ENCODE measurements around the gene AKAP12.
A peak's percentile ranks its signal among the peaks of the same experiment; 100 is the strongest.

AKAP12 gene

DNA sequence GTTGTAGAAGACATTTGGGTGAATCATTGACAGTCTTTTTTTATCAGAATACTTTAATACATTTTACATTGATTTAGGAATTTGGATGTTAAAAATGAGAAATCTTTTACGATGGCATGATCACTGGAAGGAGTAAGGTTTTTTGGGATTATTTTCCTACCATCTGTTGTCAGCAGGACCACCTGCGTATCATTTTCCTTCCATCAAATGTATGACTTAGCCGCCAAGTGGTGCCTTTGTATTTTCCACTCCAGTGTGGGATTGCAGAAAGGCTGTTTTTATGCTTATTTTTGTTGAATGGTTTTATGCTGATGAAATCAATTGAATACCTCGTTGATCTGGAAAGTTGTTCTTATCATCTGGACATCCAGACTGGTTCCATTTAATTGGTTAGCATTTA, 35.8 kb downstream of the AKAP12 start:
- peak overlapping the region in 2 of 3 experiments; percentile 30 to 31 for H3K27ac Mint-ChIP-seq
- H3K27me3 Mint-ChIP-seq (ENCODE audit: low read depth) = no peaks in the 10 kb centered on the region
- no peak for TF ChIP-seq CTCF (IDR thresholded peaks at IDR 0.05; ENCODE audit: unreplicated experiment in 3 of 3)
- H3K4me1 Mint-ChIP-seq = peaks cover 42% of the 10 kb centered on the region
- H3K9me3 Mint-ChIP-seq = no peaks in the 10 kb centered on the region
- H3K36me3 Mint-ChIP-seq (ENCODE audit: low read depth) = peaks cover 6% of the 10 kb centered on the region
- H3K4me3 Mint-ChIP-seq = no peak overlapping the region

GRCh38 chr6:151276112-151276740, 36.5 kb downstream of the AKAP12 start:
- Mint-ChIP-seq H3K36me3 (ENCODE audit: low read depth) (no peaks in the 10 kb centered on the region), H3K27ac (peak overlapping the region; percentile 7 to 53 (median 46)), H3K4me1 (peaks cover 38% of the 10 kb centered on the region), H3K9me3 (no peaks in the 10 kb centered on the region), H3K4me3 (no peak overlapping the region), H3K27me3 (ENCODE audit: low read depth) (no peaks in the 10 kb centered on the region)
- TF ChIP-seq CTCF (IDR thresholded peaks at IDR 0.05; ENCODE audit: unreplicated experiment in 3 of 3) = no peak

GRCh38 chr6:151279891-151280290, 40.1 kb downstream of the AKAP12 start:
- Mint-ChIP-seq H3K27ac (no peak overlapping the region), H3K4me1 (peaks cover 61% of the 10 kb centered on the region), H3K4me3 (no peak overlapping the region), H3K9me3 (no peaks in the 10 kb centered on the region), H3K36me3 (ENCODE audit: low read depth) (no peaks in the 10 kb centered on the region), H3K27me3 (ENCODE audit: low read depth) (no peaks in the 10 kb centered on the region)
- TF ChIP-seq CTCF (IDR thresholded peaks at IDR 0.05; ENCODE audit: unreplicated experiment in 3 of 3) = no peak

DNA sequence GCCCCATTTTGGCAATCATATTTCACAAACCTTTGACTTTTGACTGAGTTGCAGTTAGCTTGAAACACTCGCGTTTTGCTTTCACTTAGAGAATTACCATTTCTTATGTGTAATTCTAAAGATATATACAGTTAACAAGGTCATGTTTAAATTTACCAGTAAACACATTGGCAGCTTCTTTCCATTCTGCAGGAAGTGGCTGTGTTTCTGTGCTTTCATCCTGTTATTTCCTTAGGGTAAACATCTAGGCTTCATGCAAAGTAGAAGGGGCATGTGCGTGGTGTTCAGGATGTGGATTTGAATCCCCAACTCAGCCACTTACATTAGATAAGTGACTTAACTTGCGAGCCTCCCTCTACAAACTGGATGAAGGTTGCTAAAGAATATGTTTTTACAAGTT, 41.1 kb downstream of the AKAP12 start:
- Mint-ChIP-seq H3K9me3 (no peaks in the 10 kb centered on the region), H3K4me3 (no peak overlapping the region), H3K4me1 (peaks cover 62% of the 10 kb centered on the region), H3K27ac (peak overlapping the region in 2 of 3 experiments; percentile 21 to 28), H3K36me3 (ENCODE audit: low read depth) (peaks cover 5% of the 10 kb centered on the region), H3K27me3 (ENCODE audit: low read depth) (no peaks in the 10 kb centered on the region)
- no peak for TF ChIP-seq CTCF (IDR thresholded peaks at IDR 0.05; ENCODE audit: unreplicated experiment in 3 of 3)

DNA sequence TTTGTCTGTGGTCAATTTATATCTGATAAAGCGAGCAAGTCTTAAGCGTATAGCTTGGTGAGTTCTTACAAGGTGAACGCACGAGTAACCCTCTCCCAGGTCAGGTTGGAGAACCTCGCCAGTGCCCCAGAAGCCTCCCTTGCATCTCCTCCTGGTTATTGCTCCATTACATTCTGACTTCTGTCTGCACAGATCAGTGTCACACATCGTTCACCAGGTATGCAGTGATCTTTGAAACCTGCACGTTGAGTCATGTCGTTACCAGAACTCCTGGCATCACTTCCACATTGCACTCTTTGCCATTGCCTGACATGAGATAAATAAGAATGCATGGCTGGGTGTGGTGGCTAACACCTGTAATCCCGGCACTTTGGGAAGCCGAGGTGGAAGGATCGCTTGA, 44.2 kb downstream of the AKAP12 start:
- Mint-ChIP-seq H3K9me3 (no peaks in the 10 kb centered on the region), H3K4me1 (peaks cover 58% of the 10 kb centered on the region), H3K4me3 (no peak overlapping the region), H3K27ac (peak overlapping the region; percentile 40 to 90 (median 72)), H3K36me3 (ENCODE audit: low read depth) (peaks cover 15% of the 10 kb centered on the region), H3K27me3 (ENCODE audit: low read depth) (no peaks in the 10 kb centered on the region)
- TF ChIP-seq CTCF (IDR thresholded peaks at IDR 0.05; ENCODE audit: unreplicated experiment in 3 of 3) = no peak

- no peaks in the 10 kb centered on the region for H3K9me3 Mint-ChIP-seq
- peaks cover 58% of the 10 kb centered on the region for H3K4me1 Mint-ChIP-seq
- H3K27me3 Mint-ChIP-seq (ENCODE audit: low read depth) = no peaks in the 10 kb centered on the region
- H3K36me3 Mint-ChIP-seq (ENCODE audit: low read depth) = peaks cover 15% of the 10 kb centered on the region
- peak overlapping the region in 1 of 3 experiments; percentile 6 for H3K4me3 Mint-ChIP-seq
- no peak for TF ChIP-seq CTCF (IDR thresholded peaks at IDR 0.05; ENCODE audit: unreplicated experiment in 3 of 3)
- H3K27ac Mint-ChIP-seq = peak overlapping the region; percentile 82 to 90 (median 84)
Observed at GRCh38 chr6:151284548-151285017, 44.8 kb downstream of the AKAP12 start.
